Measurements from ENCODE around the gene TIMM9.

Gene TIMM9

GRCh38 chr14:58408681-58409215 is 18.6 kb downstream of the TIMM9 start:
- H3K4me3 ChIP-seq (ENCODE audit: low read length) = no peak overlapping the region
- no peaks in the 10 kb centered on the region for H3K9me2 ChIP-seq (replicated peaks; ENCODE audit: control insufficient read depth, low read length)
- no peaks in the 10 kb centered on the region for H3F3A ChIP-seq (ENCODE audit: control insufficient read depth, insufficient read depth)
- no peaks in the 10 kb centered on the region for H4K20me1 ChIP-seq (ENCODE audit: control insufficient read depth, insufficient read depth, low read depth, low read length)
- H3K79me2 ChIP-seq (ENCODE audit: control insufficient read depth, low read length) = peaks cover 6% of the 10 kb centered on the region
- H3K36me3 ChIP-seq (ENCODE audit: control insufficient read depth, low read length) = peaks cover 58% of the 10 kb centered on the region
- no peak overlapping the region for H3K4me2 ChIP-seq (ENCODE audit: low read length)
- H3K27me3 ChIP-seq (ENCODE audit: control insufficient read depth, low read length) = no peaks in the 10 kb centered on the region
- H3K27ac ChIP-seq (ENCODE audit: low read depth, low read length) = no peak overlapping the region
- H3K9me3 ChIP-seq (ENCODE audit: control insufficient read depth, insufficient read depth, low read length) = no peaks in the 10 kb centered on the region
- peaks cover 4% of the 10 kb centered on the region; the same call in 1 of the 2 replicates for H3K4me1 ChIP-seq (ENCODE audit: control insufficient read depth, low read length)
- TF ChIP-seq EZH2phosphoT487 (IDR thresholded peaks at IDR 0.05; ENCODE audit: borderline replicate concordance, low read length) (no peak), CTCF (IDR thresholded peaks at IDR 0.05; ENCODE audit: low read depth, low read length, poor library complexity, severe bottlenecking) (no peak)

GRCh38 chr14:58401587-58401986 is 25.7 kb downstream of the TIMM9 start:
- H3K79me2 ChIP-seq (ENCODE audit: control insufficient read depth, low read length) = no peaks in the 10 kb centered on the region
- H3K36me3 ChIP-seq (ENCODE audit: control insufficient read depth, low read length) = no peaks in the 10 kb centered on the region
- no peak overlapping the region for H3K4me2 ChIP-seq (ENCODE audit: low read length)
- H3K27ac ChIP-seq (ENCODE audit: low read depth, low read length) = no peak overlapping the region
- no peaks in the 10 kb centered on the region for H3K9me3 ChIP-seq (ENCODE audit: control insufficient read depth, insufficient read depth, low read length)
- no peaks in the 10 kb centered on the region for H3K27me3 ChIP-seq (ENCODE audit: control insufficient read depth, low read length)
- H3K4me1 ChIP-seq (ENCODE audit: control insufficient read depth, low read length) = peaks cover 5% of the 10 kb centered on the region
- H4K20me1 ChIP-seq (ENCODE audit: control insufficient read depth, insufficient read depth, low read depth, low read length) = no peaks in the 10 kb centered on the region
- no peaks in the 10 kb centered on the region for H3K9me2 ChIP-seq (replicated peaks; ENCODE audit: control insufficient read depth, low read length)
- TF ChIP-seq EZH2phosphoT487 (IDR thresholded peaks at IDR 0.05; ENCODE audit: borderline replicate concordance, low read length) (no peak), CTCF (IDR thresholded peaks at IDR 0.05; ENCODE audit: low read depth, low read length, poor library complexity, severe bottlenecking) (peak; percentile 49)
- no peak overlapping the region for H3K4me3 ChIP-seq (ENCODE audit: low read length)
- peaks cover 16% of the 10 kb centered on the region; the same call in 1 of the 2 replicates for H3F3A ChIP-seq (ENCODE audit: control insufficient read depth, insufficient read depth)

DNA sequence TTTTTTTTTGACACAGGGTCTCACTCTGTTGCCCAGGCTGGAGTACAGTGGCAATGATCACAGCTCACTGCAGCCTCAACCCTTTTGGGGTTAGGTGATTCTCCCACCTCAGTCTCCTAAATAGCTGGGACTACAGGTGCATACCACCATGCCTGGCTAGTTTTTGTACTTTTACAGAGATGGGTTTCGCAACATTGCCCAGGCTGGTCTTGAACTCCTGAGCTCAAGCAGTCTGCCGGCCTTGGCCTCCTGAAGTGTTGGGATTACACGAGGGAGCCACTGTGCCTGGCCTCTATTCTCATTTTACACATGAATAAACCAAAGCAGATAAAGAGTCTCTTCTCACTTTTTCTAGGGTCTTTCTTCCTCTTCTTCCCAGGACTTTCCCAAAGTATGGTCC is 28.4 kb downstream of the TIMM9 start:
- no peak overlapping the region for H3K27ac ChIP-seq (ENCODE audit: low read depth, low read length)
- no peaks in the 10 kb centered on the region for H3K36me3 ChIP-seq (ENCODE audit: control insufficient read depth, low read length)
- H3K4me3 ChIP-seq (ENCODE audit: low read length) = no peak overlapping the region
- peaks cover 15% of the 10 kb centered on the region for H3K4me1 ChIP-seq (ENCODE audit: control insufficient read depth, low read length)
- no peaks in the 10 kb centered on the region for H3K27me3 ChIP-seq (ENCODE audit: control insufficient read depth, low read length)
- no peaks in the 10 kb centered on the region for H3K79me2 ChIP-seq (ENCODE audit: control insufficient read depth, low read length)
- peaks cover 16% of the 10 kb centered on the region; the same call in 1 of the 2 replicates for H3F3A ChIP-seq (ENCODE audit: control insufficient read depth, insufficient read depth)
- no peaks in the 10 kb centered on the region for H4K20me1 ChIP-seq (ENCODE audit: control insufficient read depth, insufficient read depth, low read depth, low read length)
- no peaks in the 10 kb centered on the region for H3K9me2 ChIP-seq (replicated peaks; ENCODE audit: control insufficient read depth, low read length)
- H3K4me2 ChIP-seq (ENCODE audit: low read length) = no peak overlapping the region
- TF ChIP-seq EZH2phosphoT487 (IDR thresholded peaks at IDR 0.05; ENCODE audit: borderline replicate concordance, low read length) (no peak), CTCF (IDR thresholded peaks at IDR 0.05; ENCODE audit: low read depth, low read length, poor library complexity, severe bottlenecking) (no peak)
- no peaks in the 10 kb centered on the region for H3K9me3 ChIP-seq (ENCODE audit: control insufficient read depth, insufficient read depth, low read length)

Measured in DOHH2 (cell line).